ENCODE data around the gene ZNF358. TPM values are rescaled to one million over a fixed set of nuclear protein-coding genes. Genes with fewer than 3 reads are reported as not detected.

The ZNF358 gene
- total RNA-seq (2014; rRNA removed; shearing (Covaris generic)) = 28.8 and 33.8 TPM in 2 replicates

DNA sequence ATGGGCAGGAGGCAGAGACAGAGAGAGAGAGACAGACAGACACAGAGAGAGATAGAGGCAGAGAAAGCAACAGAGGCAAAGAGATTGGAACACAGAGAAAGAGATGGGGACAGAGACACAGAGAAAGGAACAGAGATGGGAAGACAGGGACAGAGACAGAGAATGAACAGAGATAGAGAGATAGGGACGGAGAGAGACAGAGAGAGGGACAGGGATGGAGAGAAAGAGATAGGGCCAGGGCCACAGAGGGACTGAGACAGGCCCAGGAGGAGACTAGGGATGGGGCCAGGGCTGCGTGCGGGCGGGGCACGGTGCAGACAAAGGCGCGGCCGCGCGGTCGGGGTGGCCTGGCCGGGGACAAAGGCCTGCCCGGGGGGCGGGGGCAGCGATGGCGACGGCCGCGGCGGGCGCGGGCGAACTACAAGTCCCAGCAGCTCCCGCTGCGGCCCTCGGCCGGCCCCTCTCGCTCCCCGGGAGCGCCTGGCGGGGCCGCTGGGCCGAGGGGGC is at the start of gene ZNF358:
Gene ZNF358 (plus strand): TSS at position 459 of the 507 bp plus-strand sequence. CDS start 3,140 bp downstream, outside the sequence.
- Histone ChIP-seq H3K36me3 (no peaks in the 10 kb centered on the region), H3K27me3 (no peaks in the 10 kb centered on the region), H3K4me1 (peaks cover 3% of the 10 kb centered on the region; the same call in 1 of the 2 replicates), H3K27ac (peak within 1 kb of the TSS; percentile 74), H3K4me3 (peak within 1 kb of the TSS; percentile 71), H3K9me3 (replicated peaks) (no peaks in the 10 kb centered on the region)
- DNase-seq = peak; percentile 82 to 83

- Histone ChIP-seq H3K9me3 (replicated peaks) (no peaks in the 10 kb centered on the region), H3K27me3 (no peaks in the 10 kb centered on the region), H3K4me1 (0 out of 2 replicates have a peak, but pooled peaks cover 2% of the 10 kb centered on the region), H3K36me3 (no peaks in the 10 kb centered on the region; the same call in 1 of the 2 replicates), H3K27ac (no peak overlapping the region), H3K4me3 (no peak overlapping the region)
- no peak for DNase-seq
These were observed 48.6 kb upstream of the ZNF358 start for GRCh38 chr19:7467009-7467989.

- DNase-seq = no peak
- no peaks in the 10 kb centered on the region for H3K9me3 ChIP-seq (replicated peaks)
- H3K27ac ChIP-seq = no peak overlapping the region
- no peaks in the 10 kb centered on the region; the same call in 1 of the 2 replicates for H3K36me3 ChIP-seq
- no peak overlapping the region for H3K4me3 ChIP-seq
- no peaks in the 10 kb centered on the region for H3K27me3 ChIP-seq
- H3K4me1 ChIP-seq = 0 out of 2 replicates have a peak, but pooled peaks cover 2% of the 10 kb centered on the region
These were observed 47.1 kb upstream of the ZNF358 start for GRCh38 chr19:7468840-7469239.

DNA sequence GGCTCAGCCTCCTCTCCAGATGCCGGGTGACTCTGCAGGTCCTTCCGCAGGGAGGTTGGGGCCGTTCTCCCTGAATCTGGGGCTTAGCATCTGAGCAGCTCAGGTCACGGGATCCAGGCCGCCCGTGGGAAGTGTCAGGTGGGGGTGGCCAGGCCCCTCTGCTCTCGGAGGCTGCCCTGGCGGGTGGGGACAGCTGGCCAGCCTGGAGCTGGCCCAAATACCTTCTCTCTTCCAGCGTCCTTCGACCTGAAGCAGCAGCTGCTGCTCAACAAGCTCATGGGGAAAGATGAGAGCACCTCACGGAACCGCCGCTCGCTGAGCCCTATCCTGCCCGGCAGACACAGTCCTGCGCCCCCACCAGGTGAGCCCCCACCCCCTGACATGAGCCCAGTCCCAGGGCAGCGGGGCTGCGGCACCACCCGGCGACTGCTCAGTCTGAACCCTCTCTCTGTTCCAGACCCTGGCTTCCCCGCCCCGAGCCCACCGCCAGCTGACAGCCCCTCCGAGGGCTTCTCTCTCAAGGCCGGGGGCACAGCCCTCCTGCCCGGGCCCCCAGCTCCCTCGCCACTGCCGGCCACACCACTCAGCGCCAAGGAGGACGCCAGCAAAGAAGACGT is 46.1 kb upstream of the ZNF358 start:
- H3K36me3 ChIP-seq = no peaks in the 10 kb centered on the region; the same call in 1 of the 2 replicates
- H3K27me3 ChIP-seq = no peaks in the 10 kb centered on the region
- DNase-seq = peak; percentile 28 to 38
- no peak overlapping the region for H3K27ac ChIP-seq
- no peak overlapping the region for H3K4me3 ChIP-seq
- H3K4me1 ChIP-seq = 0 out of 2 replicates have a peak, but pooled peaks cover 2% of the 10 kb centered on the region
- H3K9me3 ChIP-seq (replicated peaks) = no peaks in the 10 kb centered on the region

- Histone ChIP-seq H3K4me1 (0 out of 2 replicates have a peak, but pooled peaks cover 2% of the 10 kb centered on the region), H3K36me3 (no peaks in the 10 kb centered on the region; the same call in 1 of the 2 replicates), H3K9me3 (replicated peaks) (no peaks in the 10 kb centered on the region), H3K27ac (no peak overlapping the region), H3K27me3 (no peaks in the 10 kb centered on the region), H3K4me3 (no peak overlapping the region)
- no peak for DNase-seq
These were observed 45.2 kb upstream of the ZNF358 start for GRCh38 chr19:7470540-7471305.

- Histone ChIP-seq H3K4me3 (no peak overlapping the region), H3K9me3 (replicated peaks) (no peaks in the 10 kb centered on the region), H3K36me3 (no peaks in the 10 kb centered on the region), H3K27me3 (no peaks in the 10 kb centered on the region), H3K4me1 (0 out of 2 replicates have a peak, but pooled peaks cover 2% of the 10 kb centered on the region), H3K27ac (no peak overlapping the region)
- DNase-seq = no peak
These were observed 43.9 kb upstream of the ZNF358 start for GRCh38 chr19:7471696-7472615.

DNA sequence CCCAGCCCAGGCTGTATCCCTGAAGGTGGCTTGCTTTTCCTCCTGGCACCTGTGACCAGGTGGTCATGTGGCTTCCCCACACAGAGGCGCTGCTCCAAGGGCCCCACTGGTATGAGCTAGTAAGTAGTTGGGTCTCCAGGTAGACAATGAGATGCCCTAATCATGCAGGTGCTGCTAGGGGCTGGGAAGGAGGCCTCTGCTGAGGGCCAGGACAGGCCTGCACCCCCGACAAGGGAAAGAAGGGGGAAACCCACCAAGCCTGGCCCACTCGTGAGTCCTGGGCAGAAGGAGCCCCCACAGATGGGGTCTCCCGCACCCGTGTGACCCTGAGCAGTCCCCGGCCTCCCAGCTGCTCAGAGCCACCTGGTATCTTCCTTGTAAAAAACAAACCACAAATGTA is 40.2 kb upstream of the ZNF358 start:
- no peak overlapping the region for H3K27ac ChIP-seq
- H3K4me1 ChIP-seq = peaks cover 10% of the 10 kb centered on the region
- H3K36me3 ChIP-seq = no peaks in the 10 kb centered on the region
- H3K9me3 ChIP-seq (replicated peaks) = no peaks in the 10 kb centered on the region
- H3K4me3 ChIP-seq = no peak overlapping the region
- DNase-seq = no peak
- H3K27me3 ChIP-seq = no peaks in the 10 kb centered on the region

- H3K4me1 ChIP-seq = peaks cover 12% of the 10 kb centered on the region
- no peak overlapping the region for H3K4me3 ChIP-seq
- no peaks in the 10 kb centered on the region for H3K9me3 ChIP-seq (replicated peaks)
- H3K27me3 ChIP-seq = no peaks in the 10 kb centered on the region
- no peaks in the 10 kb centered on the region for H3K36me3 ChIP-seq
- no peak overlapping the region for H3K27ac ChIP-seq
- DNase-seq = no peak
These were observed 39.7 kb upstream of the ZNF358 start for GRCh38 chr19:7476241-7476640.

DNA sequence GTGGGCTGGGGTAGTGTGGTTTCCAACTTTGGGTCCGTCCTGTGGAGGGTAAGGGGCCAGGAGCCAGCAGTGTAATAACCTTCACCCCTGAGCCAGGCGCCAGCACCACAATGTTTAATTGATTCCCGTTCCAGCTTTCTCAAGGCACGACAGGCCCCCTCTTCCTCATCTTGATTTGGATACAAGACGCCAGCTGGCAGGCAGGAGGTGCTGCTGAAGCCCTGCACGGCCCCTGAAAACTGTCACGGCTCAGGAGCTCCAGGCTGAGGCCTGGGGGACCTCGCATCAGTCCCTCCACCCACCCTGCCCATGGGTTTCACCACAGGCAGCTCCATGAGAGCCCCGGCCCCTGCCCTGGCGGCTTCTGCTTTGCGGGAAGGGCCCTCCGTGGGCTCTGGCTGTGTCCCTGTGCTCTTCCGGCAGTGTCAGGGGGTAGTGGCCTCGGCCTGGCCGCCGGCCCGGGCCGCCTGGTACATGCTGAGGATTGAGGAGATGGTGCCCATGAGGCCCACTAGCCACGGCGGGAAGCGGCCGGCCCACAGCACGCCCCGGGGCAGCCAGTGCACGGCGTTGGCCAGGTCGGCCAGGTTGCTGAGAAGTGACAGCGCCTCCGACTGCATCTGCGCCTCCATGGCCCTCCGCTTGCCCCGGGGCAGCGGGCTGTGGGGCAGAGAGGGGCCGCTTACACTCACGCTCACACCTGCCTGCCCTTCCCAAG is 39.0 kb upstream of the ZNF358 start:
- no peaks in the 10 kb centered on the region for H3K27me3 ChIP-seq
- no peak for DNase-seq
- no peak overlapping the region for H3K27ac ChIP-seq
- no peaks in the 10 kb centered on the region for H3K36me3 ChIP-seq
- H3K4me1 ChIP-seq = peaks cover 12% of the 10 kb centered on the region
- no peaks in the 10 kb centered on the region for H3K9me3 ChIP-seq (replicated peaks)
- no peak overlapping the region for H3K4me3 ChIP-seq

DNA sequence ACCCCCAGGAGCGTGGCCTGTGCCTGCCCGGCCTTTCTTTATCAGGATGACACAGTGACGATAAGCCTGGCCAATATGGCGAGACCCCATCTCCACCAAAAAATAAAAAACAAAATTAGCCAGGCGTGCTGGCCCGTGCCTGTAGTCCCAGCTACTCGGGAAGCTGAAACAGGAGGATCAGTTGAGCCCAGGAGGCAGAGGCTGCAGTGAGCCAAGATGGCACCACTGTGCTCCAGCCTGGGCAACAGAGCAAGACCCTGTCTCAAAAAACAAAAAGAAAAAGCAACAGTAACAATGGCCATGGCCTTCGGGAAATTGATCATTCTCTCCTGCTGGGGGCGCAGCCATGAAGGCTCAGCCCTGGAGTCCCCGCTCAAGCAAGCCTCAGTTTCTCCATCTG is 38.1 kb upstream of the ZNF358 start:
- Histone ChIP-seq H3K36me3 (no peaks in the 10 kb centered on the region), H3K4me3 (no peak overlapping the region), H3K27me3 (no peaks in the 10 kb centered on the region), H3K27ac (no peak overlapping the region), H3K9me3 (replicated peaks) (no peaks in the 10 kb centered on the region), H3K4me1 (peaks cover 12% of the 10 kb centered on the region)
- no peak for DNase-seq

DNA sequence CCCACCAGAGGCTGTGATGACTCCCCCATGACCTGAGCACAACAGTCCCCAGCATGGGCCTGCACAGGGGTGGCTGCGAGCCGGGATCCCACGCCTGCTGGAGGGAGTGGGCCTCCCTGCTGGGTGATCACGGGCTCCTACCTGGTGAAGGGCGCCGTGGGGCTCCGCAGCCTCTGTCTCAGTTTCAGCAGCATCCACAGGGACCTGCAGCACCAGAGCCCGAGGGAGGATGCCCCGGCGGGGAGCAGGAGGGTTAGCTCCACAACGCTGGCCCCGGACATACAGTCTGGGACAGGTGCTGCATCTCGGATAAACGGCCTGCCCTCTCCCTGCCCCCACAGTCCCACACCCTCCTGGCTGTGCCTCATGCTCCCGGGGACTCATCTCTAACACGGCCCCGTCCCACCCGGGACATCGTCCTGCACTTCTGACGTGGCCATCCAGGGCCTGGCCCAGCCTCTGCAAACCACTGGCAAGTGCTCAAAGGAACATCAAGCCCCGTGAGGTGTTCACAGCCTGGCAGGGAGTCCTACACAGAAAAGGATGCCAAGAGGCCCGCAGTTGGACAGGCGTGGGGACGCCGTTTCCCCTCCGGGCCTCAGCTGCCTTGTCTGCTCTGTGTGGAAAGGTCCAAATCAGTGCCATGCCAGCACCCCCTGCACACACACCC is 37.6 kb upstream of the ZNF358 start:
- Histone ChIP-seq H3K27me3 (no peaks in the 10 kb centered on the region), H3K36me3 (no peaks in the 10 kb centered on the region), H3K4me1 (peaks cover 12% of the 10 kb centered on the region), H3K27ac (no peak overlapping the region), H3K9me3 (replicated peaks) (no peaks in the 10 kb centered on the region), H3K4me3 (no peak overlapping the region)
- DNase-seq = no peak

DNA sequence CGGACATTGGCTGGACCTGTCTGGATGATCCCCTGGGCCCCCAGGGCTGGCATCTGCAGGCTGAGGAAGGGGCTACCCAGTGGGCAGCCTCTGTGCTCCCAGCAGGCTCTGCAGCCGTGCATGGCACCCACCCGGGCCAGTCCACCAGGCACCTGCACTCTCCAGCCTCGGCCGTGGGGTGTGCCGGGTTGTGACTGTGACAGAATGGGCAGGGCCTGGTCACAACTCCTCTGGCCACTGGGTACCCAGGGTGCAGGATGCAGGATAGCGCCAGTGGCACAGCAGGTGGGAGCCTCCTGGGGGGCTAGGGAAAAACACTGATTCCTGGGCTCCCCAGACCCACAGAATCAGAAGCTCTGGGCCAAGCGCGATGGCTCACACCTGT is 37.1 kb upstream of the ZNF358 start:
- Histone ChIP-seq H3K36me3 (no peaks in the 10 kb centered on the region), H3K27ac (no peak overlapping the region), H3K9me3 (replicated peaks) (no peaks in the 10 kb centered on the region), H3K27me3 (no peaks in the 10 kb centered on the region), H3K4me1 (peaks cover 12% of the 10 kb centered on the region), H3K4me3 (no peak overlapping the region)
- DNase-seq = no peak
